K562 (cell line): ENCODE results near the gene SERPINA12. TPM values are rescaled to one million over a fixed set of nuclear protein-coding genes. Genes with fewer than 3 reads are reported as not detected.

Experiments
- ATAC-seq: fragments of 200-7000 bp; cut with Tn5 transposase; 3 replicates; pipeline ENCODE4 v1.9.1; 2020; ENCODE audit warnings: moderate library complexity
- BruUV-seq: library from RNA; stranded (reverse); fragments of 400-500 nt; replicated peaks from 2 replicates; lab custom pipeline; 2021; lab: Mats Ljungman, UMichigan
- CTCF ChIA-PET: fragments of 300-600 bp; formaldehyde crosslinking; extraction: SDS; loops from one replicate; lab custom pipeline; 2021; ENCODE audit warnings: low intra/inter-chr PET ratio; lab: Yijun Ruan, JAX
- POLR2A ChIA-PET: fragments of 300-600, 350-650 bp; sonication (Branson Sonifier 250); formaldehyde crosslinking; extraction: SDS; loops from one replicate; lab custom pipeline; 2021; ENCODE audit warnings: antibody characterized with exemption, inconsistent platforms; lab: Yijun Ruan, JAX
- DNase-seq, 4 experiments: peaks; one replicate each; pipeline versions ENCODE4 v3.0.0 to v3.0.0-alpha.2; 2011 to 2018; ENCODE audit warnings: low spot score in 3 of 4, mixed read lengths in 3 of 4; ENCODE audit errors: extremely low read depth in 1 of 4
- FAIRE-seq: peaks from 2 replicates; lab custom pipeline; 2011; peaks lifted over from hg19 to GRCh38; lab: Jason Lieb, UNC
- H2AFZ ChIP-seq: 2 replicates; pipeline ENCODE4 v1.6.0; 2011; ENCODE audit warnings: low read depth, low read length, control low read depth, inconsistent platforms
- H3K27ac ChIP-seq: fragments of 200-600 bp; 3 replicates; pipeline ENCODE4 v1.8.0; 2011; ENCODE audit warnings: low read depth, mild to moderate bottlenecking, control low read depth, inconsistent platforms, low read length, moderate library complexity, mixed read lengths; ENCODE audit errors: extremely low read depth
- H3K27me3 ChIP-seq, 2 experiments: fragments of 300-600 bp in 1 of 2; 2 replicates in 1 of 2; 3 replicates in 1 of 2; pipeline versions ENCODE4 v1.6.0 to v1.8.0; 2011; ENCODE audit warnings: inconsistent platforms in 2 of 2, low read length in 2 of 2, mild to moderate bottlenecking in 1 of 2, mixed read lengths in 1 of 2, moderate library complexity in 1 of 2; ENCODE audit not compliant: control insufficient read depth in 2 of 2, insufficient read depth in 2 of 2
- H3K36me3 ChIP-seq: fragments of 300-600 bp; 3 replicates; pipeline ENCODE4 v1.8.0; 2011; ENCODE audit warnings: mild to moderate bottlenecking, low read length, inconsistent platforms; ENCODE audit not compliant: control insufficient read depth, insufficient read depth
- H3K4me1 ChIP-seq, 2 experiments: fragments of 200-600 bp in 1 of 2; replicated peaks in 1 of 2; 2 replicates in 1 of 2; 3 replicates in 1 of 2; pipeline versions ENCODE4 v1.5.1 to v1.8.0; 2011; ENCODE audit warnings: inconsistent platforms in 2 of 2, low read length in 2 of 2, mild to moderate bottlenecking in 1 of 2, mixed read lengths in 1 of 2, moderate library complexity in 1 of 2; ENCODE audit not compliant: control insufficient read depth in 2 of 2, insufficient read depth in 2 of 2
- H3K4me2 ChIP-seq: 2 replicates; pipeline ENCODE4 v1.6.1; 2011; ENCODE audit warnings: low read length, control low read depth, inconsistent platforms, mixed read lengths; ENCODE audit not compliant: insufficient read depth
- H3K4me3 ChIP-seq: fragments of 200-600 bp; sonication (generic), shearing (Covaris generic); 2 replicates; pipeline ENCODE4 v1.5.1; 2016; ENCODE audit warnings: control low read depth, inconsistent platforms
- H3K79me2 ChIP-seq: fragments of 200-600 bp; 3 replicates; pipeline ENCODE4 v1.8.0; 2011; ENCODE audit warnings: low read length, inconsistent platforms; ENCODE audit not compliant: control insufficient read depth, insufficient read depth
- H3K9ac ChIP-seq, 2 experiments: 2 replicates each; pipeline versions ENCODE4 v1.6.0 to v1.6.1; 2011; ENCODE audit warnings: low read depth in 2 of 2, low read length in 2 of 2, control low read depth in 1 of 2, inconsistent platforms in 1 of 2, mild to moderate bottlenecking in 1 of 2, mixed read lengths in 1 of 2; ENCODE audit not compliant: insufficient read depth in 1 of 2
- H3K9me1 ChIP-seq: one replicate; pipeline ENCODE4 v1.6.0; 2011; ENCODE audit warnings: inconsistent platforms, mild to moderate bottlenecking, low read length, moderate library complexity; ENCODE audit not compliant: control insufficient read depth, insufficient read depth
- H3K9me3 ChIP-seq: replicated peaks from 2 replicates; pipeline ENCODE4 v1.5.1; 2011; ENCODE audit warnings: low read depth, low read length, inconsistent platforms; ENCODE audit not compliant: control insufficient read depth, insufficient read depth
- H4K20me1 ChIP-seq: replicated peaks from 2 replicates; pipeline ENCODE4 v1.6.1; 2011; ENCODE audit warnings: low read length, inconsistent platforms, mixed read lengths; ENCODE audit not compliant: control insufficient read depth, insufficient read depth
- FOXK1 ChIP-seq: sonication (generic); formaldehyde crosslinking; IDR thresholded peaks from 2 replicates; pipeline ENCODE4 v1.8.0; 2022; ENCODE audit warnings: missing genetic modification reagents, mild to moderate bottlenecking, borderline replicate concordance
- GABPA ChIP-seq: fragments of 200-800 bp; sonication (Bioruptor generic); conservative IDR thresholded peaks from 2 replicates; pipeline ENCODE4 v1.6.1; 2016; ENCODE audit warnings: low read depth, missing genetic modification characterization, missing compliant biosample characterization
- GABPB2 ChIP-seq: fragments of 250-450 bp; sonication (Bioruptor Pico); conservative IDR thresholded peaks from 2 replicates; pipeline ENCODE4 v1.5.1; 2021; ENCODE audit warnings: mild to moderate bottlenecking
- ILF3 ChIP-seq: fragments of 450-650 bp; IDR thresholded peaks from 2 replicates; pipeline ENCODE4 v1.6.1; 2018; ENCODE audit warnings: antibody characterized with exemption, mild to moderate bottlenecking, moderate library complexity, borderline replicate concordance
- NCOA1 ChIP-seq: fragments of 450-650 bp; IDR thresholded peaks from 2 replicates; pipeline ENCODE4 v1.6.1; 2016; ENCODE audit warnings: low read depth
- RNF2 ChIP-seq: sonication (generic); IDR thresholded peaks from 2 replicates; pipeline ENCODE4 v1.6.1; 2016
- RUNX1 ChIP-seq: sonication (generic); IDR thresholded peaks from 2 replicates; pipeline ENCODE4 v1.6.1; 2016; ENCODE audit warnings: antibody characterized with exemption, low read depth
- STAT5B ChIP-seq: fragments of 250-450 bp; sonication (Bioruptor Pico); IDR thresholded peaks from 2 replicates; pipeline ENCODE4 v1.8.0; 2021; ENCODE audit warnings: mild to moderate bottlenecking, inconsistent platforms
- TSHZ1 ChIP-seq: fragments of 250-450 bp; sonication (Bioruptor Pico); IDR thresholded peaks from 2 replicates; pipeline ENCODE4 v1.4.0; 2020; ENCODE audit warnings: mild to moderate bottlenecking, moderate library complexity
- ZBTB49 ChIP-seq: sonication (generic); formaldehyde crosslinking; IDR thresholded peaks from 2 replicates; pipeline ENCODE4 v1.8.0; 2022; ENCODE audit warnings: missing genetic modification reagents, mild to moderate bottlenecking, borderline replicate concordance
- ZKSCAN1 ChIP-seq: fragments of 150-350 bp; IDR thresholded peaks from 2 replicates; pipeline ENCODE4 v1.6.1; 2016; ENCODE audit warnings: low read depth, low read length
- ZNF197 ChIP-seq: fragments of 200-800 bp; sonication (Bioruptor generic); IDR thresholded peaks from 2 replicates; pipeline ENCODE4 v1.6.1; 2016; ENCODE audit warnings: low read depth, missing genetic modification characterization, missing compliant biosample characterization
- ZNF584 ChIP-seq: fragments of 200-800 bp; sonication (Bioruptor generic); IDR thresholded peaks from 2 replicates; pipeline ENCODE4 v1.6.1; 2016; ENCODE audit warnings: low read depth, mild to moderate bottlenecking, missing genetic modification characterization, missing compliant biosample characterization
- ZNF778 ChIP-seq: fragments of 450-650 bp; formaldehyde crosslinking; IDR thresholded peaks from 2 replicates; pipeline ENCODE4 v1.4.0; 2020; ENCODE audit warnings: mild to moderate bottlenecking, moderate library complexity
- WGBS: fragments of 100-300 bp; shearing (Covaris generic); methylation state at CpG from one replicate; pipeline ENCODE4 v1.1.6; 2016; ENCODE audit warnings: low coverage, mixed read lengths; ENCODE audit not compliant: insufficient coverage; ENCODE audit errors: missing lambda C conversion rate; 5-methylcytosine and 5-hydroxymethylcytosine counted together
- in situ Hi-C: fragments of 300-500 bp; cut with MboI; formaldehyde crosslinking; loops from 4 replicates; pipeline ENCODE4 v1.15.0; 2018; ENCODE audit warnings: inconsistent platforms, mixed read lengths
- intact Hi-C: fragments of 100-400 bp; cut with micrococcal nuclease; formaldehyde crosslinking; loops from 2 replicates; pipeline ENCODE4 v1.14.2; 2022
- polyA plus RNA-seq, 8 experiments: library from polyadenylated mRNA; depleted of rRNA in 4 of 8; stranded (reverse) in 5 of 8; unstranded in 3 of 8; fragments of >200 nt; fragmentation: Nextera tagmentation in 2 of 8; fragmentation: Illumina TruSeq in 1 of 8; extraction: Ambion mirVana in 2 of 8; extraction: Trizol in 1 of 8; gene quantifications; 2 replicates each; pipeline versions ENCODE4 v1.2.1 to v1.2.3, GENCODE V29; 2011 to 2014; ENCODE audit warnings: inconsistent platforms in 1 of 8, missing spikeins in 1 of 8
- total RNA-seq, 7 experiments: library from RNA; depleted of rRNA in 6 of 7; stranded (reverse); fragments of >200 nt in 6 of 7; fragmentation: Illumina TruSeq in 2 of 7; extraction: Trizol in 2 of 7; gene quantifications; 2 replicates each; pipeline versions ENCODE4 v1.2.1 to v1.2.3, GENCODE V29; 2011 to 2021; ENCODE audit warnings: low replicate concordance in 1 of 7

SERPINA12 gene
- total and polyA plus RNA-seq, 9 of the 15 experiments (the other 6 are each of a cell fraction or from before 2014, with no cell fraction given), result not detected

DNA sequence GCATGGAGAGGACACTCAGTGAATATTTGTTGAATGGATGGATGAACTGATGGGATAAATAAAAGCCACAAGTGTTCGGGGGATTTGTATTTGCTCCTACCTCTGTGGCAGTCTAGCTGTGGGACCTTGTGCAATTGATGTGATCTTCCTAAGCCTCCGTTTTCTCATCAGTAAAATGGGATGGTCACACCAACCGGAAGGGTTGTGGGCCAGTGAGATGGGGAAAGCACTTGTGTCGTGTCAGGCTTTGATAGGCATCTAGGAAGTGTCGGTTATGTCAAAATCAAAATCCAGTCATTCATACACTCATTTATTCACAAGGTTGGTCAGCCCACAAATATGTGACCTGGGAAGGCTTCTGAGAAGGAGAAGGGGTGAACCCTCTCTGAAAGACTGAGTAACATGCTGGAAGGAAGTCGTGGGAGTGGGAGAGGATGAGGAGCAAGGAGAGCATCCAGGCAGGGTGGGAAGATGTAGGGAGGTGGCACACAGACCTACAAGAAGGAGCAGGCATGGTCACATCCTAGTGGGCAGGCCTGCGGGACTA lies 25.5 kb downstream of the SERPINA12 start (continued):
- TF ChIP-seq ZNF197 (no peak), ILF3 (no peak), GABPA (tag) (no peak)

GRCh38 chr14:94483071-94483451 lies 26.2 kb downstream of the SERPINA12 start:
- in situ Hi-C loops, result no loop called here
- Histone ChIP-seq H3K9ac (no peak overlapping the region), H3K4me3 (no peak overlapping the region), H3K4me1 (no peaks in the 10 kb centered on the region), H3K27me3 (peaks cover 0 to 4% of the 10 kb centered on the region in 2 experiments; a peak in 1 of 5 replicates), H4K20me1 (no peaks in the 10 kb centered on the region), H3K9me1 (no peaks in the 10 kb centered on the region), H3K4me2 (no peak overlapping the region), H3K9me3 (no peaks in the 10 kb centered on the region), H3K27ac (no peak overlapping the region), H3K36me3 (no peaks in the 10 kb centered on the region), H3K79me2 (no peaks in the 10 kb centered on the region), H2AFZ (no peak overlapping the region)
- FAIRE-seq (no peak), ATAC-seq (no peak), DNase-seq (no peak)
- ChIA-PET POLR2A (no interaction called here), CTCF (no interaction called here)
- intact Hi-C loops, result no loop called here
- 0% methylated on average over 10 of the region's 10 CpGs for WGBS
- no TSS peak for BruUV-seq
- TF ChIP-seq ZNF584 (CRISPR knock-in tag) (no peak), FOXK1 (CRISPR knock-in tag) (no peak), RUNX1 (no peak), GABPB2 (no peak), NCOA1 (no peak), RNF2 (no peak), ZKSCAN1 (no peak), ZBTB49 (CRISPR knock-in tag) (no peak), TSHZ1 (CRISPR knock-in tag) (no peak), ZNF778 (no peak), STAT5B (CRISPR knock-in tag) (no peak)
